ENCODE results near the gene YAP1. TPM values are rescaled to one million over a fixed set of nuclear protein-coding genes. Genes with fewer than 3 reads are reported as not detected.

The YAP1 gene
- total RNA-seq, 1 donor, result 169 TPM

GRCh38 chr11:102108734-102109440 is 1.4 kb upstream of the YAP1 start:
- peak overlapping the region; percentile 83 for H3K4me3 ChIP-seq (ENCODE audit: low read depth, low read length)
- TF ChIP-seq CTCF (IDR thresholded peaks at IDR 0.05; ENCODE audit: insufficient read depth, low read length), result no peak
- no peak for DNase-seq (ENCODE audit: low read depth)

GRCh38 chr11:102110761-102111010 is 439 bp downstream of the YAP1 start:
- DNase-seq (ENCODE audit: low read depth), result no peak
- no peak for TF ChIP-seq CTCF (IDR thresholded peaks at IDR 0.05; ENCODE audit: insufficient read depth, low read length)

GRCh38 chr11:102111011-102111786 is 952 bp downstream of the YAP1 start:
- TF ChIP-seq CTCF (IDR thresholded peaks at IDR 0.05; ENCODE audit: insufficient read depth, low read length), result peak; percentile 20
- peak; percentile 77 for DNase-seq (ENCODE audit: low read depth)
- peak overlapping the region; percentile 83 for H3K4me3 ChIP-seq (ENCODE audit: low read depth, low read length)

More at GRCh38 chr11:102110761-102111010, 439 bp downstream of the YAP1 start:
- H3K4me3 ChIP-seq (ENCODE audit: low read depth, low read length), result peak overlapping the region; percentile 83

GRCh38 chr11:102111787-102112508 is 1.7 kb downstream of the YAP1 start:
- no peak for TF ChIP-seq CTCF (IDR thresholded peaks at IDR 0.05; ENCODE audit: insufficient read depth, low read length)

GRCh38 chr11:102112509-102112821 is 2.2 kb downstream of the YAP1 start:
- no peak for DNase-seq (ENCODE audit: low read depth)
- peak overlapping the region; percentile 83 for H3K4me3 ChIP-seq (ENCODE audit: low read depth, low read length)
- TF ChIP-seq CTCF (IDR thresholded peaks at IDR 0.05; ENCODE audit: insufficient read depth, low read length), result no peak

More at GRCh38 chr11:102111787-102112508, 1.7 kb downstream of the YAP1 start:
- H3K4me3 ChIP-seq (ENCODE audit: low read depth, low read length), result peak overlapping the region; percentile 83
- peak; percentile 90 for DNase-seq (ENCODE audit: low read depth)

GRCh38 chr11:102114032-102114431 is 3.8 kb downstream of the YAP1 start:
- H3K4me3 ChIP-seq (ENCODE audit: low read depth, low read length), result peak overlapping the region; percentile 34
- TF ChIP-seq CTCF (IDR thresholded peaks at IDR 0.05; ENCODE audit: insufficient read depth, low read length), result no peak
- no peak for DNase-seq (ENCODE audit: low read depth)
